CD14-positive monocyte (primary cell): ENCODE measurements around the gene NDUFA5. TPM values are rescaled to one million over a fixed set of nuclear protein-coding genes. Genes with fewer than 3 reads are reported as not detected.

Experiments used
- DNase-seq, 3 donors: peaks; one replicate each; pipeline ENCODE4 v3.0.0-alpha.2; 2011 to 2022
- H2AFZ ChIP-seq: 2 replicates; pipeline ENCODE4 v1.6.0; 2012; ENCODE audit warnings: mild to moderate bottlenecking, low read depth, low read length, inconsistent platforms; ENCODE audit not compliant: insufficient read depth, poor library complexity, severe bottlenecking
- H3K27ac ChIP-seq, 2 donors: 1 replicate in 1 of 2; 2 replicates in 1 of 2; pipeline ENCODE4 v1.5.1; 2012 to 2013; ENCODE audit warnings: low read length in 2 of 2, control low read depth in 1 of 2, inconsistent platforms in 1 of 2, low read depth in 1 of 2, mild to moderate bottlenecking in 1 of 2
- H3K27me3 ChIP-seq, 2 donors: one replicate each; pipeline versions ENCODE4 v1.6.0 to v1.6.1; 2011 to 2013; ENCODE audit warnings: low read length in 2 of 2; ENCODE audit not compliant: control insufficient read depth in 2 of 2, insufficient read depth in 2 of 2
- H3K36me3 ChIP-seq, 2 donors: replicated peaks in 1 of 2; 1 replicate in 1 of 2; 2 replicates in 1 of 2; pipeline versions ENCODE4 v1.5.1 to v1.6.1; 2012 to 2013; ENCODE audit warnings: low read length in 2 of 2, control low read depth in 1 of 2, inconsistent platforms in 1 of 2, mild to moderate bottlenecking in 1 of 2; ENCODE audit not compliant: insufficient read depth in 2 of 2, control insufficient read depth in 1 of 2
- H3K4me1 ChIP-seq, 2 donors: 1 replicate in 1 of 2; 2 replicates in 1 of 2; pipeline versions ENCODE4 v1.5.1 to v1.6.1; 2012 to 2013; ENCODE audit warnings: low read length in 2 of 2, control low read depth in 1 of 2, inconsistent platforms in 1 of 2, mild to moderate bottlenecking in 1 of 2, moderate library complexity in 1 of 2; ENCODE audit not compliant: insufficient read depth in 2 of 2, control insufficient read depth in 1 of 2
- H3K4me2 ChIP-seq: replicated peaks from 2 replicates; pipeline ENCODE3; 2012; ENCODE audit warnings: low read length, moderate library complexity, mild to moderate bottlenecking; ENCODE audit not compliant: poor library complexity, severe bottlenecking; ENCODE audit errors: extremely low read depth
- H3K4me3 ChIP-seq, 3 experiments: fragments of 200-600 bp in 1 of 3; sonication (generic) in 1 of 3; replicated peaks in 1 of 3; 1 replicate in 2 of 3; 2 replicates in 1 of 3; pipeline ENCODE4 v1.5.1; 2011 to 2013; ENCODE audit warnings: low read length in 3 of 3, mild to moderate bottlenecking in 3 of 3, control low read depth in 2 of 3, low read depth in 2 of 3, inconsistent platforms in 1 of 3, moderate library complexity in 1 of 3
- H3K79me2 ChIP-seq: 2 replicates; pipeline ENCODE4 v1.6.0; 2012; ENCODE audit warnings: mild to moderate bottlenecking, control low read depth, inconsistent platforms, low read length, moderate library complexity; ENCODE audit not compliant: insufficient read depth
- H3K9ac ChIP-seq: 2 replicates; pipeline ENCODE4 v1.6.0; 2017; ENCODE audit warnings: low read length, mild to moderate bottlenecking; ENCODE audit not compliant: insufficient read depth, poor library complexity, severe bottlenecking
- H3K9me3 ChIP-seq, 2 donors: replicated peaks in 1 of 2; 1 replicate in 1 of 2; 2 replicates in 1 of 2; pipeline versions ENCODE4 v1.5.1 to v1.6.1; 2012 to 2013; ENCODE audit warnings: low read length in 2 of 2, control low read depth in 1 of 2; ENCODE audit not compliant: control insufficient read depth in 1 of 2, insufficient read depth in 1 of 2
- H4K20me1 ChIP-seq: 2 replicates; pipeline ENCODE4 v1.6.0; 2012; ENCODE audit warnings: mild to moderate bottlenecking, low read length, control low read depth, moderate library complexity; ENCODE audit not compliant: insufficient read depth
- H3K27ac Mint-ChIP-seq, 7 donors: one replicate each; pipeline ENCODE4 v1.8.0; 2020; ENCODE audit warnings: mild to moderate bottlenecking in 7 of 7, mixed read lengths in 7 of 7, moderate library complexity in 6 of 7, inconsistent platforms in 2 of 7
- H3K27me3 Mint-ChIP-seq, 3 donors: one replicate each; pipeline ENCODE4 v1.8.0; 2021 to 2022; ENCODE audit warnings: low read depth in 3 of 3, mild to moderate bottlenecking in 3 of 3, mixed read lengths in 3 of 3, moderate library complexity in 3 of 3, inconsistent platforms in 1 of 3
- H3K36me3 Mint-ChIP-seq, 2 donors: one replicate each; pipeline ENCODE4 v1.8.0; 2020; ENCODE audit warnings: mixed read lengths in 2 of 2, inconsistent platforms in 1 of 2, mild to moderate bottlenecking in 1 of 2
- H3K4me1 Mint-ChIP-seq: one replicate; pipeline ENCODE4 v1.8.0; 2020; ENCODE audit warnings: mild to moderate bottlenecking, mixed read lengths
- H3K4me3 Mint-ChIP-seq, 2 donors: one replicate each; pipeline ENCODE4 v1.8.0; 2020; ENCODE audit warnings: mild to moderate bottlenecking in 2 of 2, mixed read lengths in 2 of 2, moderate library complexity in 1 of 2
- H3K9me3 Mint-ChIP-seq, 7 donors: one replicate each; pipeline ENCODE4 v1.8.0; 2020 to 2022; ENCODE audit warnings: mixed read lengths in 7 of 7, mild to moderate bottlenecking in 6 of 7, moderate library complexity in 6 of 7, inconsistent platforms in 2 of 7
- CTCF ChIP-seq: fragments of 200-600 bp; IDR thresholded peaks from one replicate; pipeline ENCODE4 v1.8.0; 2022; ENCODE audit warnings: antibody characterized with exemption, mild to moderate bottlenecking
- WGBS: methylation state at CpG from one replicate; pipeline ENCODE4 v1.1.5; 2013; ENCODE audit warnings: missing lambda C conversion rate; ENCODE audit not compliant: insufficient coverage; 5-methylcytosine and 5-hydroxymethylcytosine counted together
- intact Hi-C, 2 donors: fragments of 100-400 bp; cut with micrococcal nuclease; formaldehyde crosslinking; loops; one replicate each; pipeline versions ENCODE4 v1.15.0 to v1.15.1; 2023
- polyA plus RNA-seq, 3 donors: library from polyadenylated mRNA; depleted of rRNA in 1 of 3; unstranded in 2 of 3; stranded (reverse) in 1 of 3; fragments of 300-500 nt in 2 of 3; fragments of >200 nt in 1 of 3; fragmentation: Illumina TruSeq in 2 of 3; gene quantifications; 1 replicate in 2 of 3; 2 replicates in 1 of 3; pipeline ENCODE4 v1.2.3, GENCODE V29; 2012 to 2021

NDUFA5 gene
- polyA plus RNA-seq, 3 donors: 6.9 to 49.2 (median 37.3) TPM

GRCh38 chr7:123602648-123603047 is 45.0 kb upstream of the NDUFA5 start:
- Histone ChIP-seq H3K27ac (no peak overlapping the region), H3K9ac (no peak overlapping the region), H3K9me3 (no peaks in the 10 kb centered on the region), H3K4me1 (no peaks in the 10 kb centered on the region), H3K4me2 (no peak overlapping the region), H3K36me3 (no peaks in the 10 kb centered on the region), H4K20me1 (no peaks in the 10 kb centered on the region), H3K79me2 (no peaks in the 10 kb centered on the region), H2AFZ (no peak overlapping the region), H3K27me3 (no peaks in the 10 kb centered on the region), H3K4me3 (no peak overlapping the region)
- TF ChIP-seq CTCF: no peak
- no peak overlapping the region for H3K4me3 Mint-ChIP-seq
- H3K27me3 Mint-ChIP-seq: peaks cover 0 to 2% (median 2%) of the 10 kb centered on the region in 3 donors
- no peak overlapping the region for H3K27ac Mint-ChIP-seq
- WGBS: no CpG with 5 or more reads among the region's 3 CpGs
- no peak for DNase-seq
- no peaks in the 10 kb centered on the region for H3K4me1 Mint-ChIP-seq
- no peaks in the 10 kb centered on the region for H3K36me3 Mint-ChIP-seq
- intact Hi-C loops: no loop called here
- peaks cover 0 to 2% (median 0%) of the 10 kb centered on the region in 7 donors for H3K9me3 Mint-ChIP-seq

GRCh38 chr7:123601530-123601929 is 43.9 kb upstream of the NDUFA5 start, which contains the start of gene ASB15:
Gene ASB15, plus strand, starts transcription at chr7:123601821. Its CDS starts 12,682 bp downstream, at chr7:123614503.
- intact Hi-C loops: no loop called here
- TF ChIP-seq CTCF: no peak
- no peak within 1 kb of the TSS for H3K9ac ChIP-seq
- H3K79me2 ChIP-seq: no peaks in the 10 kb centered on the region
- H3K4me1 ChIP-seq: no peaks in the 10 kb centered on the region
- no peak within 1 kb of the TSS for H3K27ac Mint-ChIP-seq
- peaks cover 0 to 2% (median 2%) of the 10 kb centered on the region in 3 donors for H3K27me3 Mint-ChIP-seq
- 93% methylated on average over 3 of the region's 4 CpGs for WGBS
- no peaks in the 10 kb centered on the region for H3K9me3 ChIP-seq
- no peak within 1 kb of the TSS for H3K4me3 Mint-ChIP-seq
- H3K4me2 ChIP-seq: no peak within 1 kb of the TSS
- H2AFZ ChIP-seq: no peak within 1 kb of the TSS
- H3K4me3 ChIP-seq: no peak within 1 kb of the TSS
- peaks cover 0 to 2% (median 0%) of the 10 kb centered on the region in 7 donors for H3K9me3 Mint-ChIP-seq
- H3K27me3 ChIP-seq: no peaks in the 10 kb centered on the region
- H4K20me1 ChIP-seq: no peaks in the 10 kb centered on the region
- DNase-seq: no peak
- no peaks in the 10 kb centered on the region for H3K36me3 ChIP-seq
- H3K27ac ChIP-seq: no peak within 1 kb of the TSS
- H3K4me1 Mint-ChIP-seq: no peaks in the 10 kb centered on the region
- H3K36me3 Mint-ChIP-seq: no peaks in the 10 kb centered on the region
